GM12878 (cell line): ENCODE data around the gene FAS. TPM values are rescaled to one million over a fixed set of nuclear protein-coding genes. Genes with fewer than 3 reads are reported as not detected.
A peak's percentile ranks its signal among the peaks of the same experiment; 100 is the strongest.

ENCODE experiments used
- ATAC-seq: fragments of 200-7000 bp; cut with Tn5 transposase; 3 replicates; pipeline ENCODE4 v1.9.1; 2020; ENCODE audit warnings: mild to moderate bottlenecking, moderate library complexity
- BruUV-seq: library from RNA; stranded (reverse); fragments of 400-500 nt; replicated peaks from 2 replicates; lab custom pipeline; 2021; lab: Mats Ljungman, UMichigan
- CTCF ChIA-PET: fragments of 300-600 bp; sonication (Branson Sonifier 250); formaldehyde crosslinking; extraction: SDS; loops from one replicate; lab custom pipeline; 2021; ENCODE audit warnings: inconsistent platforms; lab: Yijun Ruan, JAX
- POLR2A ChIA-PET: fragments of 350-600 bp; formaldehyde crosslinking; extraction: SDS; loops from one replicate; lab custom pipeline; 2021; ENCODE audit warnings: inconsistent platforms; lab: Charles Lee
- RAD21 ChIA-PET: fragments of 300-600 bp; sonication (Branson Sonifier 250); formaldehyde crosslinking; loops from one replicate; lab custom pipeline; 2023; ENCODE audit warnings: antibody characterized with exemption; ENCODE audit not compliant: unreplicated experiment; lab: Charles Lee
- SMC1A ChIA-PET: fragments of 300-600 bp; sonication (Branson Sonifier 250); formaldehyde crosslinking; loops from one replicate; lab custom pipeline; 2023; ENCODE audit not compliant: unreplicated experiment, uncharacterized antibody; lab: Charles Lee
- DNase-seq: peaks from one replicate; pipeline ENCODE4 v3.0.0-alpha.2; 2011; ENCODE audit warnings: low read depth, low spot score
- FAIRE-seq: peaks from 3 replicates; lab custom pipeline; 2011; peaks lifted over from hg19 to GRCh38; lab: Jason Lieb, UNC
- H2AFZ ChIP-seq: 2 replicates; pipeline ENCODE4 v1.6.0; 2011; ENCODE audit warnings: low read depth, low read length, control low read depth; ENCODE audit not compliant: control insufficient read depth
- H3K27ac ChIP-seq: 2 replicates; pipeline ENCODE4 v1.5.1; 2011; ENCODE audit warnings: control low read depth; ENCODE audit not compliant: control insufficient read depth, insufficient read depth
- H3K27me3 ChIP-seq, 2 experiments: replicated peaks in 1 of 2; 2 replicates each; pipeline versions ENCODE4 v1.6.0 to v1.6.1; 2011; ENCODE audit warnings: low read length in 1 of 2; ENCODE audit not compliant: control insufficient read depth in 2 of 2, insufficient read depth in 2 of 2
- H3K36me3 ChIP-seq, 2 experiments: 2 replicates each; pipeline ENCODE4 v1.5.1; 2011; ENCODE audit warnings: low read length in 1 of 2; ENCODE audit not compliant: control insufficient read depth in 2 of 2, insufficient read depth in 2 of 2
- H3K4me1 ChIP-seq: 2 replicates; pipeline ENCODE4 v1.6.1; 2011; ENCODE audit warnings: mild to moderate bottlenecking, low read length, moderate library complexity, mixed read lengths; ENCODE audit not compliant: control insufficient read depth, insufficient read depth
- H3K4me2 ChIP-seq: 2 replicates; pipeline ENCODE4 v1.6.0; 2011; ENCODE audit warnings: control low read depth; ENCODE audit not compliant: control insufficient read depth, insufficient read depth
- H3K4me3 ChIP-seq: fragments of 200-600 bp; sonication (generic); 2 replicates; pipeline ENCODE4 v1.5.1; 2016
- H3K79me2 ChIP-seq: 2 replicates; pipeline ENCODE4 v1.6.0; 2011; ENCODE audit warnings: low read length; ENCODE audit not compliant: control insufficient read depth, insufficient read depth
- H3K9ac ChIP-seq: 2 replicates; pipeline ENCODE4 v1.8.0; 2011; ENCODE audit warnings: low read length, control low read depth, mixed read lengths; ENCODE audit not compliant: control insufficient read depth, insufficient read depth
- H3K9me3 ChIP-seq: replicated peaks from 3 replicates; pipeline ENCODE4 v1.5.1; 2011; ENCODE audit warnings: mild to moderate bottlenecking, low read length; ENCODE audit not compliant: control insufficient read depth, insufficient read depth
- H4K20me1 ChIP-seq: 2 replicates; pipeline ENCODE4 v1.6.0; 2011; ENCODE audit not compliant: control insufficient read depth, insufficient read depth
- BHLHE40 ChIP-seq, 2 experiments: fragments of 450-650 bp in 1 of 2; IDR thresholded peaks; 2 replicates each; pipeline ENCODE4 v1.6.1; 2011 to 2017; ENCODE audit warnings: low read depth in 2 of 2, borderline replicate concordance in 1 of 2, improper control_type of control experiment in 1 of 2, low read length in 1 of 2, mild to moderate bottlenecking in 1 of 2
- CREB1 ChIP-seq: IDR thresholded peaks from 2 replicates; pipeline ENCODE4 v1.6.1; 2012; ENCODE audit warnings: low read depth, mild to moderate bottlenecking, inconsistent platforms
- ESRRA ChIP-seq: IDR thresholded peaks from 2 replicates; pipeline ENCODE4 v1.6.1; 2012; ENCODE audit warnings: mild to moderate bottlenecking, low read length, improper control_type of control experiment
- HDAC2 ChIP-seq: fragments of 200-600 bp; sonication (generic); IDR thresholded peaks from 2 replicates; pipeline ENCODE4 v1.6.1; 2017
- MEF2B ChIP-seq: fragments of 450-650 bp; IDR thresholded peaks from 2 replicates; pipeline ENCODE4 v1.6.1; 2018; ENCODE audit warnings: mild to moderate bottlenecking, moderate library complexity; ENCODE audit not compliant: partially characterized antibody, poor library complexity, severe bottlenecking
- NFXL1 ChIP-seq: fragments of 450-650 bp; IDR thresholded peaks from 2 replicates; pipeline ENCODE4 v1.6.1; 2017; ENCODE audit warnings: antibody characterized with exemption, mild to moderate bottlenecking, borderline replicate concordance
- RAD21 ChIP-seq: IDR thresholded peaks from 2 replicates; pipeline ENCODE4 v1.6.1; 2011; ENCODE audit warnings: mild to moderate bottlenecking, low read depth, low read length, moderate library complexity; ENCODE audit not compliant: insufficient read depth
- SPI1 ChIP-seq: IDR thresholded peaks from 2 replicates; pipeline ENCODE4 v1.6.1; 2011; ENCODE audit warnings: low read depth, mild to moderate bottlenecking, low read length, moderate library complexity, borderline replicate concordance; ENCODE audit not compliant: insufficient read depth
- TARDBP ChIP-seq: IDR thresholded peaks from 2 replicates; pipeline ENCODE4 v1.6.1; 2016; ENCODE audit warnings: borderline replicate concordance
- TCF3 ChIP-seq: IDR thresholded peaks from 2 replicates; pipeline ENCODE4 v1.6.1; 2012; ENCODE audit warnings: low read depth, mild to moderate bottlenecking, low read length, borderline replicate concordance; ENCODE audit not compliant: insufficient read depth
- ZBTB11 ChIP-seq: fragments of 450-650 bp; formaldehyde crosslinking; IDR thresholded peaks from 2 replicates; pipeline ENCODE4 v1.5.0; 2022; ENCODE audit warnings: mild to moderate bottlenecking, missing genetic modification characterization
- WGBS: methylation state at CpG from one replicate; pipeline ENCODE4 v1.1.6; 2016; ENCODE audit warnings: low lambda C conversion rate; ENCODE audit not compliant: insufficient replicate concordance, insufficient coverage; ENCODE audit errors: missing lambda C conversion rate; 5-methylcytosine and 5-hydroxymethylcytosine counted together
- in situ Hi-C: fragments of 300-500 bp; cut with MboI; formaldehyde crosslinking; loops from 9 replicates; pipeline ENCODE4 v1.14.3; 2018; ENCODE audit warnings: mixed read lengths
- intact Hi-C: fragments of 100-400 bp; cut with micrococcal nuclease; formaldehyde crosslinking; loops from one replicate; pipeline ENCODE4 v1.14.2; 2022; ENCODE audit not compliant: unreplicated experiment
- polyA plus RNA-seq, 11 experiments: library from polyadenylated mRNA; depleted of rRNA in 4 of 11; unstranded in 6 of 11; stranded (reverse) in 5 of 11; fragments of >200 nt; fragmentation: Nextera tagmentation in 4 of 11; fragmentation: Illumina TruSeq in 1 of 11; extraction: Ambion mirVana in 4 of 11; extraction: Trizol in 1 of 11; gene quantifications; 1 replicate in 1 of 11; 2 replicates in 10 of 11; pipeline versions ENCODE4 v1.2.1 to v1.2.3, GENCODE V29; 2011 to 2016; ENCODE audit warnings: inconsistent platforms in 2 of 11, missing spikeins in 2 of 11, low read depth in 1 of 11
- total RNA-seq, 4 experiments: library from RNA; depleted of rRNA in 3 of 4; stranded (reverse); fragments of >200 nt in 3 of 4; fragmentation: Illumina TruSeq in 1 of 4; extraction: Trizol in 1 of 4; gene quantifications; 2 replicates each; pipeline versions ENCODE4 v1.2.1 to v1.2.3, GENCODE V29; 2013 to 2021
- TF ChIP-seq, protein P1 (sequence below): fragments of 450-650 bp; IDR thresholded peaks from 2 replicates; pipeline ENCODE4 v1.6.1; 2017; ENCODE audit warnings: mild to moderate bottlenecking, low read depth, inconsistent platforms; ENCODE audit not compliant: poor library complexity, severe bottlenecking

FAS gene
- total and polyA plus RNA-seq, 10 of the 15 experiments (the other 5 are each of a cell fraction or from before 2014, with no cell fraction given): 50.1 to 147 (median 69.9) TPM

- TF ChIP-seq RAD21: no peak
- TF ChIP-seq CREB1: peak; percentile 36; the same call in 1 of the 2 replicates
Observed at GRCh38 chr10:88990384-88991160, at the start of gene FAS (continued).

GRCh38 chr10:88941026-88941425, 49.6 kb upstream of the FAS start:
- no peak for DNase-seq
- Histone ChIP-seq H3K9me3 (no peaks in the 10 kb centered on the region), H3K27me3 (no peaks in the 10 kb centered on the region), H3K9ac (no peak overlapping the region), H3K79me2 (no peaks in the 10 kb centered on the region), H3K27ac (no peak overlapping the region), H3K4me2 (no peak overlapping the region), H4K20me1 (no peaks in the 10 kb centered on the region), H3K36me3 (peaks cover 0 to 6% of the 10 kb centered on the region in 2 experiments; a peak in 3 of 4 replicates), H2AFZ (no peak overlapping the region), H3K4me1 (peaks cover 4% of the 10 kb centered on the region), H3K4me3 (no peak overlapping the region)
- in situ Hi-C loops: no loop called here
- intact Hi-C loops: no loop called here
- ChIA-PET POLR2A (no interaction called here), SMC1A (interaction anchor here (1.5 to 1.6 kb wide), 3 partner anchors 48 to 270 kb away, joined by 4 to 5 read pairs (median 4); no protein-coding TSS in a partner anchor), CTCF (interaction anchor here (0.7 to 1.7 kb wide), 3 partner anchors 8 to 276 kb away, joined by 3 to 12 read pairs (median 6); no protein-coding TSS in a partner anchor), RAD21 (interaction anchor here (2.0 kb wide), 1 partner anchor 275 kb away, joined by 5 read pairs; no protein-coding TSS in a partner anchor)
- BruUV-seq: no TSS peak
- WGBS: 96% methylated on average over 6 of the region's 6 CpGs
- FAIRE-seq: no peak
- no peak for ATAC-seq
- no peak for TF ChIP-seq ESRRA
- TF ChIP-seq HDAC2: no peak
- no peak for TF ChIP-seq BHLHE40 (IDR thresholded peaks at IDR 0.05; ENCODE audit: borderline replicate concordance in 1 of 2, low read depth in 2 of 2, low read length in 1 of 2)
- no peak for TF ChIP-seq NFXL1
- TF ChIP-seq, protein P1, sequence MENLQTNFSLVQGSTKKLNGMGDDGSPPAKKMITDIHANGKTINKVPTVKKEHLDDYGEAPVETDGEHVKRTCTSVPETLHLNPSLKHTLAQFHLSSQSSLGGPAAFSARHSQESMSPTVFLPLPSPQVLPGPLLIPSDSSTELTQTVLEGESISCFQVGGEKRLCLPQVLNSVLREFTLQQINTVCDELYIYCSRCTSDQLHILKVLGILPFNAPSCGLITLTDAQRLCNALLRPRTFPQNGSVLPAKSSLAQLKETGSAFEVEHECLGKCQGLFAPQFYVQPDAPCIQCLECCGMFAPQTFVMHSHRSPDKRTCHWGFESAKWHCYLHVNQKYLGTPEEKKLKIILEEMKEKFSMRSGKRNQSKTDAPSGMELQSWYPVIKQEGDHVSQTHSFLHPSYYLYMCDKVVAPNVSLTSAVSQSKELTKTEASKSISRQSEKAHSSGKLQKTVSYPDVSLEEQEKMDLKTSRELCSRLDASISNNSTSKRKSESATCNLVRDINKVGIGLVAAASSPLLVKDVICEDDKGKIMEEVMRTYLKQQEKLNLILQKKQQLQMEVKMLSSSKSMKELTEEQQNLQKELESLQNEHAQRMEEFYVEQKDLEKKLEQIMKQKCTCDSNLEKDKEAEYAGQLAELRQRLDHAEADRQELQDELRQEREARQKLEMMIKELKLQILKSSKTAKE: no peak
- no peak for TF ChIP-seq MEF2B
- no peak for TF ChIP-seq SPI1
- no peak for TF ChIP-seq ZBTB11
- no peak for TF ChIP-seq TCF3
- no peak for TF ChIP-seq TARDBP
